HG02623 (cell line): ENCODE measurements around the gene RER1.

Source experiments
- ATAC-seq: cut with Tn5 transposase; IDR thresholded peaks from one replicate; pipeline ENCODE4 v1.9.1; 2021; ENCODE audit warnings: moderate library complexity; ENCODE audit not compliant: unreplicated experiment

RER1 gene

DNA sequence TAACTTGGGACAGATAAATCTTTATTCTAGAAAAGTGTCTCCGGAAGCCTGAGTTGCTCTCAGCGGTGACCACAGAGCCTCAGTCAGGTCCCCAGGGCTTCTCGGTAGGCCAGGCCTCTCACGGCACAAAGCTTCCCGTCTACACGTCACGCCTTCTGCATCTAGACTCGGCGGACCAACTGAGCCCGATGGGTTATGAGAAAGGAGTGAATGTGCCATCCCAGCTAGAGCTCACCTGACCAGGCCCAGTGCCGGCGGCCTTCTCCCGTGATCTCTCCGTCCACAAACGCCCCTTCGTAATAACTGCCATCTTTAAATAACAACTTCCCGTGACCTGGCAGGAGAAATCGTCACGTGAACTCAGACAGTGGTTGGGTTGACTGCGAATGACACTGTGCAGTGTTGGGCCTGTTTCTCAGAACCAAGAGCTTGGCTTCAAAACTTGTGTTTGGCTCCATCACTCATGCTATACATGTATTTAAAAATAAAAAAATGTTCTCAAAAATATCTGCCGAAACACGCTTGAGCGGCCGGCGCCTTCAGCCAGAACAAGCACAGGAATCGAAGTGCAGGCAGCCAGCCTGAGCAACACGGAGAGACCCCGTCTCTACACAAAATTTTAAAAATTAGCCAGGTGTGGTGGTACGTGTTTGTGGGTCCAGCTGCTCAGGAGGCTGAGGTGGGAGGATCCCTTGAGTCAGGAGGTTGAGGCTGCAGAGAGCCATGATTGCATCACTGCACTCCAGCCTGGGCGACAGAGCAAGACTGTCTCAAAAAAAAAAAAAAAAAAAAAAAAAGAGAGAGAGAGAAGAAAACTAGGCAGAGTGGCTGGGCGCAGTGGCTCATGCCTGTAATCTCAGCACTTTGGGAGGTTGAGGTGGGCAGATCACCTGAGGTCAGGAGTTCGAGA lies 3.4 kb upstream of the RER1 start:
- no peak for ATAC-seq

DNA sequence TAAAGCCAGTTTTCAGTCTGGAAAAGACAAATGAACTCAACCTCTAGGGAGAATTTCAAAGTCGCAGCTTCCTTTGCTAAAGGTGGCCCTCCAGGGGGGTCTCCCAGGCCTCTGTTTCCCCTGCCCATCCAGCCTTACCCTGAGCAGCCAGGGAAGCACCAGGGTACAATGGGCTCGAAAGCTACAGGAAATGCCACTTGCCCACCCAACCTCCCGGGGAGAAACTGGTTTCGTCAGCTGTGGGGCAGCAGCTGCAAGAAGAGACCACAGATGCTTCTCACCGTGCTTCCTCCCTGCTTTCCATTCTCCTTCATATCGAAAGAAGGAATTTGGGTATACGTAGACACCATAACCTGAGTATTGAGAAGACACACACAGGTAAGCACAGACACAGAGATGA lies 2.0 kb upstream of the RER1 start:
- no peak for ATAC-seq

DNA sequence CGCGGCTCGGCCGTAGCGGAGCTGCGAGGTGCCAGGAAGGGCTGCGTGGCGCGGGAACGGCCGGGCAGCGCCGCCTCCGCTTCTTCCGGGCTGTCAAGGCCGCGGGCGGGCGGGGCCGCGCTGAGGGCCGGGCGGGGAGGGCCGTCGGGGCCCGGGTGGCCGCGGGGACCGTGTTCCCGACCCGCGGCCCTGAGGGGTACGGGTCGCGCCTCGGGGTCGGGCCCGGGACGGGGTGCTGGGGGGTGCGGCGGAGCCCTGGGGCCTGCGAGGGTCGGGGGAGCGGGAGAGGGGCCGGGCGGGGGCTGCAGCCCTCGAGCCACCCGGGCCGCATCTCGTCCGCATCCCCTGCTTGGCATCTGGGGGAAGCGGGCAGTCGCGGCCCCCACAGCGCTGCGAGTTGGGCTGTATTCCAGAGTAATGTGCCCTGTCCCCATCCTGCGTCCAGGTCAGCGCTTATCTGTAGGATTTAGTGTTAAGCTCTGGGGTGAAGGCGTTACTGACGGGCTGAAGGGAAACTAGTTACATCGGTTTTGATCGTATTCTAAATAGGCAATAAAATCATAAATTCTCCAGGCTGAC lies 379 bp downstream of the RER1 start:
- peak; percentile 14 for ATAC-seq

DNA sequence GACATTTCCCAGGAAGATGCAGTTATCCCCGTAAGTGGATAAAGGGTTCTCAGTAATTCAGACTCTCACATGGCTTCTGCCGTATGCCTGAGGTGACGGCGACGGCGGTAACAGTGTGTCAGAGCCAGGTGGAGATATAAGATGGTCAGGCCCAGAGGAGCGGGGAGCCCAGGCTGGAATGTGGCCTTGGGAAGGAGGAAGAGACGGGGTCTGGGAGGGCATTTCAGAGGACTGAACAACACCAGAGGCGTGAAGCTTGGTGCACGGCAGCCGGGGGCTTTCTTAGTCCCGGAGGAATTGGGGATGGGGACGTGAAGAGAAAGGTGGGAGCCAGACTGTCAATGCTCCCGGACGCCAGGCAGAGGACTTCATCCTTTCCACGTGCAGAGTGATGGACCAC lies 1.0 kb downstream of the RER1 start:
- no peak for ATAC-seq

DNA sequence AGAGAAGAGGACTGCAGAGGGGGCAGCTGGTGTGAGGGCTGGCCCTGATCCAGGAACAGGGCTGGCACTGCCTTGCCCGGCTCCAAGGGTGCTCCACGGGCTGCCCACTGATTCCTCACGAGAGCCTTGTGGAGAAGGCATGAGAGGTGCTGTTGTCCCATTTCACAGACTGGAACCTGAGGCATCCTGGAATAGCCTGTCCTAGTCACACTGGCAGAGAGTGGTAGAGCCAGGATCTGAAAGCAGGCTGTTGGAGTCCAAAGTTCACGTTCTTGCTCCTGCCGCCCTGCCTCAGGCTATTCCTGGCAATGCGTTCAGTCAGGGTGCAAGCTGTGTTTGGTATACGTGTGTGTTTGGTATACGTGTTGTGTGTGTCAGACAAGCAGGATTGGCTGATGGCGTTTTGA lies 1.8 kb downstream of the RER1 start:
- no peak for ATAC-seq

DNA sequence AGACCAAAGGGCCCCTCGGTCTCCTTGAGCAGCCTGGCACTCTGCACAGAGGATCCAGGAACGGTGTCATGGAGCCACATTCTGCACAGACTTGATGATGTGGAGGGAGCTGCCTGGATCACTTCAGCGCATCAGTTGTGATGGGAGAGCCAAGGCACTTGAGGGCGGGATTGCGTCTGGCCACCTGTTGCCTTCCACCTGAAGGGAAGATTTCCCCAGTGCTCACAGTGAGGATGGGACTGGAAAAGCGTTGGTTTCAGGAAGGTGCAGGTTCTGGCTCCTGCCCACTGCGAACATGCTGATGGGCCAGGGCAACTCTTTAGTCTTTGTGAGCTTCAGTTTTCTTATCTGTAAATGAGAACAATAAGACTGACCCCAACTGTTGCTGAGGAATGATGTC lies 2.6 kb downstream of the RER1 start:
- no peak for ATAC-seq

DNA sequence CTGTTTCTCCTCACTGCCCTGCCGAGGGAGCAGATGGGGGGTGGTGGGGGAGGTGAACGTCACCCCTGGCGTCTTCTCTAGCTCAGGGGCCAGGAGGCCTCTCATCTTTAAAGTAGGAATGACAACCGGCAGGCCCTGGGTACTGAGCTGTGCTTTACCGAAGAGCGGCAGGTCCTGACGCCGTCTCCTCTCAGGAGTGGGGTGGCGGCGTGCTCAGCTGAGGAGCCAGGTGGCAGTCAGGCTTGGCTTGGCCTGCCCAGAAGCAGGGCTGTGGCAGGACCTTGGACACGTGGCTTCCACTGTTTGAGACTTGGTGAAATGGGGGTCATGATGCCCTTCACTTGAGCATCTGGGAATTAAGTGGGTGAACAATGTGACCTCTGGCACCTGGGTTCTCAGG lies 3.1 kb downstream of the RER1 start:
- no peak for ATAC-seq

- no peak for ATAC-seq
Observed at GRCh38 chr1:2395245-2395644, 3.6 kb downstream of the RER1 start.

DNA sequence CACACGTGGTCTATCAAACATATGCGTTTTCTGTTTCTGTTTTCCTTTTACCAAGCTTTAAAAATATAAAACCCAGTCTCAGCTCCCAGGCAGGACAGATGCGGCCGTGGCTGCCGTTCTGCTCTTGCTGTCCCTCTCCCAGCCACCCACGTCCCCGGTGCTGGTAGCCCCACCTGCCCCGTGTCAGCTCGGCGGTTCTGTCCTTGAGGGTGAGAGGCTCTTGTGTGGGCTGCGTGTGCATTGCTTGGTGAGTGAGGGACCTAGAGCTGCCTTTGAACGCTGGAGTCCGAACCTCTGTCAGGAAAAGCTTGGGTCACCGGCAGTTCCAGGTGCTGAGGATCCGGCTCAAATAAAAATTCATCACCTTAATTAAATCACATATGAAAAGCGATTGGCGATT lies 4.4 kb downstream of the RER1 start:
- no peak for ATAC-seq

GRCh38 chr1:2396476-2396875 lies 4.8 kb downstream of the RER1 start:
- ATAC-seq = no peak

DNA sequence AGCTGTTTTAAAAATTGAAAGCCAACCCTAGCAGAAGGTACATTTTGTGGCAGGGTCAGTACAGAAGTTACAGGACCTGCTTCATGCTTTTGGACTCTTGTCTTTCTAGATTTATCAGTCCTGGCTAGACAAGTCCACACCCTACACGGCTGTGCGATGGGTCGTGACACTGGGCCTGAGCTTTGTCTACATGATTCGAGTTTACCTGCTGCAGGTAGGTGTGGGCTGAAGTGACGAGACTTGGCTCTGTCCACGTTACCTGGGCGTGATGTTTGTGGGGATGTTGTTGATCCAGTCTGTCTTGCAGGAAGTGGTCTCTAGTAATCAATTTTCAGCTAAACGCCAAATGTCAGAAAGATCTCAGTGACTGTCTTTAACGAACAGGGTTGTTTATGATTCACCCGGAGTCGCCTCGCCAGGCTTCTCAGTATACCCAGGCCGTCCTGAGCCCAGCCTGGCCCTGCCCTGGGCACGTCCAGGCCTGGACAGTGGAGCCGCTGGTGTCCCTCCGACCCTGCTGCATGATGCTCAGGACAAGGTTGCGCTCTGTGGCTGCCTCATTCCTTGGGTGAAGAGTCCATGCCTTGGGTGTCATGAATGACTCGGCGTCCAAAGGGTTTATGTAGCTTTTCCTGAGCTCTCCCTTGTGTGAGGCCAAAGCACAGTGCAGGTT lies 5.5 kb downstream of the RER1 start:
- ATAC-seq = no peak

DNA sequence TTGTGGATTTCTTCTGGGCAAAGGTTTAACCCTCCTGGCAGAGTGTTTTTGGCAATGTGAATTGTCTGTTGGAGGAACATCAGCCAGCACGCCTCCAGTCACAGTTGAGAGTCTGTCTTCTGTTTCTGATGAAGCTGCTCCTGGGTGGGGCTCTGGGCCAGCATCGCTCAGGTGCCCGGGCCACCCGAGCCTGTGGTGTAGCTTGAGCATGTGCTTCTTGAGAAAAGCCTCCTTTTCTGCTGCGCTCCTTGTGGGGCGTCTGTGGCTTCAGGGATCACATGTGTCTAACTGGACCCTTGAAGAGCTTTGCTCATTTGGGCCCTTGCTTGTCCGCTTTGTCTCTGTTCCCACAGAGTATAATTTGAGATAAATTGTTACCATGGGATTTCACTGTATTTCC lies 7.2 kb downstream of the RER1 start:
- no peak for ATAC-seq

DNA sequence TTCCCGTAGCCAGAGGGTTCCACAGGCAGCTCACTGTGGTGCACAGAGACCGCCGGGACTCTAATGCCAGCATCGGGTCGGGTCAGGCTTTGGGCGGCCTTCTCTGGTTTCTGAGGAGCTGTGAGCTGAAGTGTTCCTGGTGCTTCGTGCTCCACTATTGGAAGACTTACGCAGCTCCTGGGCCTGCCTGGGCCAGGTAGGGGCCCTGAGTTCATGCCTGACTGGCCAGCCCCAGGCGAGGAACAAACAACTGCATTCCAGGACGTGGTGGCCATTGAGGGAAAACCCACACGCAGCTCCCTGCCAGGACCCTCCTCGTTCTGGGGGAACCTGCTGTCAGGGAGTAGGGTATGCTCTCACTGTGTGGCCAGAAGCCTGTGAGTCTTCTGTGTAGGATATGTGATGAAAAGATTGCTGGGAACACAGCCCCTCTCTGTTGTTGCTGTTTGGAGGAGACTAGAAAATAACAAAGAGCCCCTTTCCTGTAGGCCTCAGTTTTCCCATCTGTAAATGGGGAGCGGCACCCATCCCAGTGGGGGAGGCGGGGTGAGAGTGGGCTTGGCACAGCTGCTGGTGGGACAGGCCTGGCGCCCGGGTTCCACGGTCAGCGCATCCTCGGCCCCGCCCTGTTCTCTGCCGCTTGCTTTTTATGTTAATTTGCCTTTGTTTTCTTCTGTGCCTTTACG lies 8.4 kb downstream of the RER1 start:
- ATAC-seq = no peak

DNA sequence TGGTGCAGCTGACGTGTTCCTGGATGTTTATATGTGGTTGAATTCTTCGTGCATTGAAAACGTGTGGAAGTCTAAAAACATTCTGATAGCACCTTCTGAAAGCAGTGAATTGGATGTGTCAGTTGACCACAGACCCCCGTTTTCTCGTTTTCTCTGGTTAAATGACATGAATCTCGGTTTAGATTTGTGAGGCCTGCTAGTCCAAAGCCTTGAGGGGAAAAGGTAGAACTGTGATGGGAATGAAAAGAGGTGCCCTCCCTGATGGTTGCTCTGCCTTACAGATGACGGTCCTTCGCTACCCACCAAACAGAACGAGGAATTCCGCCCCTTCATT lies 8.9 kb downstream of the RER1 start:
- ATAC-seq = no peak

DNA sequence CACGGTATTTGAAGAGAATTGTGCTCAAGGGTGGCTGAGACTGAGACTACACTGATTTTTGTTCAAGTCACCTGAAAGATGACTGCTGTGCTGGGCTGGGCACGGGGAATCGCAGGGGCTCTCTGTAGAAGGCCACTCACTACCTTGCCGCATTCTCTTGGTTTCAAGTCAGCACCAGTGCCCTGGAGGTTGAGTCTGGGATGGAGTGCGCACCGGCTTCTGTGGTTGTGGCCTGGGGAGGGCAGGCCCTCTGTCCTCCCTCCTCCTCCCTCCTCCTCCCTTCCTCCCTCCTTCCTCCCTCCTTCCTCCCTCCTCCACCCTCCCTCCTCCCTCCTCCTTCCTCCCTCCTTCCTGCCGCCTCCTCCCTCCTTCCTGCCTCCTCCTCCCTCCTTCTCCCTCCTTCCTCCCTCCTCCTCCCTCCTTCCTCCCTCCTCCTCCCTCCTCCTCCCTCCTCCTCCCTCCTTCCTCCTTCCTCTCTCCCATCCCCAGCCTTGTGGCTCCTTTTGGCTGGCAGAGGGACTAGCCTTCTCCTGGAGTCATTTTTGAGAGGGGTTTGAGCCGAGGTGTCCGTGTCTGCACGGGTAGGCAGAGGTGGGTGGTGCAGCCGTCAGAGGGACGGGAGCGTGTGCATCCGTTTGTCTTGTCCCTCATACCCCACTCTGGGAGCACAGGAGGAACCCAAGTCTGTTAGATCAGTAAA lies 9.5 kb downstream of the RER1 start:
- no peak for ATAC-seq

DNA sequence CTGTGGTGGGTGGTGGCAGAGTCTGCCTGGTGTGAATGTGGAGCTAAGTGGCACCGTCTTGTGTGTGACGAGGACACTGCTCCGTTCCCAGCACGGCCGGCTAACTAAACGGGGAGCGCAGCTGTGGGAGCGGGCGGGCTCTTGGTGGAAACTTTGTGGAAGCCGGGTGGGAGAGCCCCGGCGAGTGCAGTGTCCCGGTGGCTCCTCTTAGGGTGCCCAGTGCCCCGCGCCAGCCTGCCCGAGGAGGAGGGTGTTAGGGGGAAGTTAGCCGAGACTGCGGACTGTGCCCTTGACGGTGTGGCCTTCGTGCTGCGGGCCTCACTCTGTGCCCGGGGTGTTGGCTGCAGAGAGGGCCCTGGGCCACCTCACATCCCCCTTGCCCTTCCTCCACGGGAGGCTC lies 10.8 kb downstream of the RER1 start:
- no peak for ATAC-seq

- no peak for ATAC-seq
Observed at GRCh38 chr1:2403273-2403672, 11.6 kb downstream of the RER1 start.

DNA sequence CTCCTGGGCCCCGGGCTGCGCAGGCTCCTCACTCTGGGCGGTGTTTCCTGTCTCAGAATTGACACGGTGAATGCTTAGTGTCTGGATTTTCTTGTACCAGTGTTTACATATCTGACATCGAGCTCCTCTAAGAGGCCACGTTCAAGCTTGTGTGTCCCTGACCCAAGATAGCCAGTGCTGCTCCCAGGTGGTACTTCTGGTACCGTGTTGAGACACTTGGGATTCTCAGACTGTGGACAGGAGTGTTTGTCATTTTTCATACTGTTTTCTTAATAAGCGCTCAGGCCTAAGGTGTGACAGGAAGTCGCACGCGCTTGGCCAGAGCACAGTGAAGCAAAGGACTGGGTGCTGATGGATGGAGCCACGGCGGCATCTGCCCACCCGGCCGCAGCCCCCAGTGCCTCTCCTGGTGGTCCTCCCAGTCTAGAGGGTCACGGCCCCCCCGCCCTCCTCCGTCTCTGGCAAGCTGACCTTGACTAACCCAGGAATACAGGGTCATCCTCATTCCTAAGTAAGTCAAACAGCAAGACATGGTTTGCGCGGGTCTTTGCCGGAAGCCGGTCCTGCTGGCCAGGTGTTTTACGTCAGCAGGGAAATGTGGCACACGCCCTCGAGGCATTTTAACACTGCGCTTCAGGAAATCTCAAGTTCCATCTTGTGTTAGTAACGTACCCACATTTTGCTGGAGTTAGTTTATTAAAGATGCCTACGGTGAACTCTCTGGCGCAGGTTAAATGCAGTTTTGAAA lies 12.7 kb downstream of the RER1 start:
- ATAC-seq = no peak

DNA sequence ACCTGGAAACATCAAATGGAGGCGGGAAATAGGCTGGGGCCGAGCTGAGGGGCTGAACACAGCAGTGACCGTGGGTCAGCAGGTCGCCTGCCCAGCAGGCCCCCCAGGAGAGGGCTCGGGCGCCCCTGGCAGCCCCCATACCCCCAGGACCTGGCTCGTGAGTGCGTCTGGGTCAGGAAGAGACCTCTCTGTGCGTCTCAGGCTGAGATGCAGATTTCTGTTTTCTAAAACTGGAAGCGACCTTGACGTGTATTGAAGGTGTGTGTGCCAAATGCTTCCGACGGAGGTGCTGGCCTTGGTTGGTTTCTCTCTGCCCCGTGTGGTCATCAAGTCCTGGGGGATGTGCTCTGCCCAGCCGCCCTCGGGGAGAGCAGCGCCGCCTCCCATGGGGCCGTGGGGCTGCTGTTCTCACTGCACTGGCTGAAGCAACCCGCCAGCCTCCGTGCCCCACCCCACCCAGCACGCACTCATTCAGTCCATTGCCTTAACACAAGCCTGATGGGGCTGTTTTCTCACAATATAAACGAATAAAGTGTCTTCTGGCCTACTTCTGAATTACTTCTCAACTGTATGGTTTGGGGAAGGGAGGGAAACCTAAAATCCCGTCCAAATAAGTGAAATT lies 13.4 kb downstream of the RER1 start:
- no peak for ATAC-seq
